GM06990 (cell line): ENCODE data around the gene TMEM92.

ENCODE experiments used
- DNase-seq: peaks from one replicate; pipeline ENCODE4 v3.0.0-alpha.2; 2011; ENCODE audit not compliant: insufficient read length; ENCODE audit errors: extremely low read depth
- H3K27me3 ChIP-seq: replicated peaks from 2 replicates; pipeline ENCODE4 v1.6.0; 2011; ENCODE audit warnings: low read length; ENCODE audit not compliant: control insufficient read depth, insufficient read depth
- H3K36me3 ChIP-seq: 2 replicates; pipeline ENCODE4 v1.5.1; 2011; ENCODE audit warnings: low read length; ENCODE audit not compliant: control insufficient read depth, insufficient read depth
- H3K4me3 ChIP-seq: replicated peaks from 2 replicates; pipeline ENCODE4 v1.5.1; 2011; ENCODE audit warnings: low read depth, mild to moderate bottlenecking, control low read depth, low read length
- CTCF ChIP-seq: IDR thresholded peaks from 2 replicates; pipeline ENCODE4 v1.5.1; 2011; ENCODE audit warnings: low read length, control low read depth, mild to moderate bottlenecking, inconsistent platforms; ENCODE audit not compliant: insufficient read depth, poor library complexity, severe bottlenecking

Gene TMEM92

GRCh38 chr17:50280068-50280467 is 5.8 kb downstream of the TMEM92 start:
- Histone ChIP-seq H3K4me3 (no peak overlapping the region), H3K27me3 (no peaks in the 10 kb centered on the region), H3K36me3 (no peaks in the 10 kb centered on the region)
- DNase-seq: no peak
- no peak for TF ChIP-seq CTCF

GRCh38 chr17:50280801-50281441 is 6.7 kb downstream of the TMEM92 start:
- no peaks in the 10 kb centered on the region for H3K27me3 ChIP-seq
- H3K36me3 ChIP-seq: no peaks in the 10 kb centered on the region
- TF ChIP-seq CTCF: no peak
- no peak overlapping the region for H3K4me3 ChIP-seq
- DNase-seq: no peak

- Histone ChIP-seq H3K27me3 (no peaks in the 10 kb centered on the region), H3K36me3 (no peaks in the 10 kb centered on the region), H3K4me3 (no peak overlapping the region)
- no peak for TF ChIP-seq CTCF
- DNase-seq: no peak
Observed at GRCh38 chr17:50281739-50282401, 7.6 kb downstream of the TMEM92 start.

GRCh38 chr17:50283246-50283645 is 9.0 kb downstream of the TMEM92 start:
- H3K36me3 ChIP-seq: no peaks in the 10 kb centered on the region
- H3K27me3 ChIP-seq: no peaks in the 10 kb centered on the region
- no peak overlapping the region for H3K4me3 ChIP-seq
- DNase-seq: peak; percentile 58
- no peak for TF ChIP-seq CTCF

- Histone ChIP-seq H3K4me3 (no peak overlapping the region), H3K36me3 (no peaks in the 10 kb centered on the region), H3K27me3 (no peaks in the 10 kb centered on the region)
- no peak for TF ChIP-seq CTCF
- no peak for DNase-seq
Observed at GRCh38 chr17:50283714-50284113, 9.4 kb downstream of the TMEM92 start.
